Hepatocyte (in vitro differentiated cells): ENCODE results near the gene SNED1. TPM values are rescaled to one million over a fixed set of nuclear protein-coding genes. Genes with fewer than 3 reads are reported as not detected.

ENCODE experiments used
- DNase-seq: peaks from one replicate; pipeline ENCODE4 v3.0.0-alpha.2; 2016; ENCODE audit warnings: low spot score
- H2AFZ ChIP-seq: fragments of 200-600 bp; sonication (generic); 2 replicates; pipeline ENCODE4 v1.6.0; 2016; ENCODE audit warnings: antibody characterized with exemption, mild to moderate bottlenecking
- H3K27ac ChIP-seq: fragments of 200-600 bp; sonication (generic); 2 replicates; pipeline ENCODE4 v1.5.1; 2016; ENCODE audit warnings: mild to moderate bottlenecking
- H3K27me3 ChIP-seq: fragments of 200-600 bp; sonication (generic); 2 replicates; pipeline ENCODE4 v1.6.1; 2016
- H3K36me3 ChIP-seq: fragments of 200-600 bp; sonication (generic); replicated peaks from 2 replicates; pipeline ENCODE4 v1.5.1; 2016; ENCODE audit warnings: low read depth; ENCODE audit not compliant: insufficient read depth
- H3K4me1 ChIP-seq: fragments of 200-600 bp; sonication (generic); 2 replicates; pipeline ENCODE4 v1.5.1; 2016; ENCODE audit warnings: mild to moderate bottlenecking, moderate library complexity; ENCODE audit not compliant: insufficient read depth
- H3K4me2 ChIP-seq: fragments of 200-600 bp; sonication (generic); 2 replicates; pipeline ENCODE4 v1.6.0; 2016
- H3K4me3 ChIP-seq: fragments of 200-600 bp; sonication (generic); 2 replicates; pipeline ENCODE4 v1.5.1; 2016; ENCODE audit warnings: mild to moderate bottlenecking
- H3K79me2 ChIP-seq: fragments of 200-600 bp; sonication (generic); 2 replicates; pipeline ENCODE4 v1.6.0; 2017; ENCODE audit warnings: mild to moderate bottlenecking
- H3K9me2 ChIP-seq: fragments of 200-600 bp; sonication (generic); replicated peaks from 2 replicates; pipeline ENCODE4 v1.6.0; 2017; ENCODE audit warnings: mild to moderate bottlenecking; ENCODE audit not compliant: insufficient read depth
- H3K9me3 ChIP-seq: fragments of 200-600 bp; sonication (generic); 2 replicates; pipeline ENCODE4 v1.5.1; 2016; ENCODE audit warnings: low read depth, mild to moderate bottlenecking
- H4K20me1 ChIP-seq: fragments of 200-600 bp; sonication (generic); 2 replicates; pipeline ENCODE4 v1.6.0; 2016; ENCODE audit warnings: mild to moderate bottlenecking; ENCODE audit not compliant: insufficient read depth, poor library complexity, severe bottlenecking
- EZH2 ChIP-seq: fragments of 200-600 bp; sonication (generic); IDR thresholded peaks from 2 replicates; pipeline ENCODE4 v1.6.1; 2016; ENCODE audit warnings: antibody characterized with exemption, mild to moderate bottlenecking, borderline replicate concordance
- EZH2phosphoT487 ChIP-seq: fragments of 200-600 bp; sonication (generic); IDR thresholded peaks from one replicate; pipeline ENCODE4 v1.6.1; 2018; ENCODE audit warnings: antibody characterized with exemption, mild to moderate bottlenecking, low read depth, moderate library complexity; ENCODE audit not compliant: unreplicated experiment, severe bottlenecking
- WGBS: methylation state at CpG from one replicate; pipeline ENCODE4 v1.1.6; 2016; ENCODE audit warnings: low lambda C conversion rate; ENCODE audit errors: missing lambda C conversion rate; 5-methylcytosine and 5-hydroxymethylcytosine counted together
- polyA plus RNA-seq: library from polyadenylated mRNA; unstranded; fragments of >200 nt; fragmentation: Nextera tagmentation; extraction: Ambion mirVana; gene quantifications from 2 replicates; pipeline ENCODE4 v1.2.1, GENCODE V29; 2016
- total RNA-seq: library from RNA; depleted of rRNA; stranded (reverse); fragments of >200 nt; gene quantifications from 2 replicates; pipeline ENCODE4 v1.2.3, GENCODE V29; 2014
- TF ChIP-seq, protein P1 (sequence below): fragments of 200-600 bp; sonication (generic); IDR thresholded peaks from 2 replicates; pipeline ENCODE4 v1.5.1; 2016; ENCODE audit warnings: antibody characterized with exemption, mild to moderate bottlenecking; ENCODE audit not compliant: poor library complexity

Gene SNED1
- total and polyA plus RNA-seq, 2 experiments from 2014 or later = 4.6 to 6.5 TPM

DNA sequence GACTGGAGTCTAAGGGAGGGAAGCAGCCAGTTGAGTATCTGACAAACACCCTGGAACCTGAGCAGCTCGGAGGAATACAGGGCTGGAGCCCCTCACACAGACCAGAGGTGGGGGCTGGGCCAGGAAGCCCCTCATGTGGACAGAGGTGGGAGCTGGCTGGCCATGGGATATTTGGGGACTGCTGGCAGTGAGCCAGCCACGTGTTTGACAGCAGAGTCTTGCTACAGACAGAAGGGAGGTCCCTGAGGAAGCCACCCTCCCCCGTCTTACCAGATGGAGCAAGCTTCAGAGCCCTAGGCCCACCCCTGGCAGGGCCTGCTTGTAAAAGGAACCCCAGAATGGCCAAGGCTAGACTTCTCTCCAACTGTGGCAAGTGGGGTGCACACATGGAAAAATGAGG lies 107.2 kb downstream of the SNED1 start:
- no peak for DNase-seq
- TF ChIP-seq EZH2phosphoT487 = no peak
- TF ChIP-seq EZH2 = no peak
- TF ChIP-seq, protein P1, sequence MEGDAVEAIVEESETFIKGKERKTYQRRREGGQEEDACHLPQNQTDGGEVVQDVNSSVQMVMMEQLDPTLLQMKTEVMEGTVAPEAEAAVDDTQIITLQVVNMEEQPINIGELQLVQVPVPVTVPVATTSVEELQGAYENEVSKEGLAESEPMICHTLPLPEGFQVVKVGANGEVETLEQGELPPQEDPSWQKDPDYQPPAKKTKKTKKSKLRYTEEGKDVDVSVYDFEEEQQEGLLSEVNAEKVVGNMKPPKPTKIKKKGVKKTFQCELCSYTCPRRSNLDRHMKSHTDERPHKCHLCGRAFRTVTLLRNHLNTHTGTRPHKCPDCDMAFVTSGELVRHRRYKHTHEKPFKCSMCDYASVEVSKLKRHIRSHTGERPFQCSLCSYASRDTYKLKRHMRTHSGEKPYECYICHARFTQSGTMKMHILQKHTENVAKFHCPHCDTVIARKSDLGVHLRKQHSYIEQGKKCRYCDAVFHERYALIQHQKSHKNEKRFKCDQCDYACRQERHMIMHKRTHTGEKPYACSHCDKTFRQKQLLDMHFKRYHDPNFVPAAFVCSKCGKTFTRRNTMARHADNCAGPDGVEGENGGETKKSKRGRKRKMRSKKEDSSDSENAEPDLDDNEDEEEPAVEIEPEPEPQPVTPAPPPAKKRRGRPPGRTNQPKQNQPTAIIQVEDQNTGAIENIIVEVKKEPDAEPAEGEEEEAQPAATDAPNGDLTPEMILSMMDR = no peak
- 75% methylated on average over 3 of the region's 3 CpGs for WGBS
- no peaks in the 10 kb centered on the region for H3K9me3 ChIP-seq
- H3K79me2 ChIP-seq = peaks cover 24% of the 10 kb centered on the region
- H3K27me3 ChIP-seq = no peaks in the 10 kb centered on the region
- H3K9me2 ChIP-seq = no peaks in the 10 kb centered on the region
- H3K36me3 ChIP-seq = no peaks in the 10 kb centered on the region
- peaks cover 13% of the 10 kb centered on the region for H3K4me1 ChIP-seq
- H3K27ac ChIP-seq = no peak overlapping the region
- no peak overlapping the region for H3K4me2 ChIP-seq
- H4K20me1 ChIP-seq = no peaks in the 10 kb centered on the region
- no peak overlapping the region for H3K4me3 ChIP-seq
- no peak overlapping the region for H2AFZ ChIP-seq

DNA sequence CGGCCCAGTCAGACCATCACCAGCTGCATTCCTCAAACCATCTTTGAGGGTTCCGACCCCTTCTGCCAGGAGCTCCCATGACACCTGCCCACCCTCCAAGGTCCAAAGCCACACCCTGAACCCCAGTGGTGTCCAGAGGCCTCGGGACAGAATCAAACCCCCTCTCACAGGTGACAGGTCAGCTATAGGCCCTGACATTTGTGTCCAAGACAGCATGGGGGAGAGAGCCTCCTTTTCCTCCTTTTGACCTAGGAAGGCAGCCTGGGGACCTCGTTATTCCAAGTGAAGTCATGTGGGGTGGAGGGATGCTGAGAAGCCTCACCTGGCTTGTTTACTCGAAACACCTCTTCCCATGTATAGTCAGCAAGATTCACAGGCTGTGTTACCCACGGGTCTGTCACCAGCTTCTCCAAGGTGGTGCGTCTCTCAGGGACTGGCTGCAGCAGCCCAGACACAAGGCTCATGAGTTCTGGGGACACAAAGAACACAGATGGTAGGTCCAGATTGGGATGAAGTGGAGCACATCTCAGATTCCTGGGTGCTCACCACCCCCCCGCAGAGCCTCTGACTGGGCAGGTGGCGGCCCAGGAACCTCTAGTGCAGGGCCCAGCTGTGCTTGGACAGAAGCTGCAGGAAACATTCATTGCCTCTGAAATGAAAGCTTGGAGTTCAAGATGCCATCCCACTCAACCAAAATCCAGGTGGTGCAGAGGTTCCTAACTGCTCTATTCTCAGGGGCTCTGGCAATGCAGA lies 108.8 kb downstream of the SNED1 start:
- Histone ChIP-seq H3K79me2 (peaks cover 11% of the 10 kb centered on the region), H3K36me3 (no peaks in the 10 kb centered on the region), H3K27ac (no peak overlapping the region), H3K4me1 (peaks cover 8% of the 10 kb centered on the region), H3K9me2 (no peaks in the 10 kb centered on the region), H2AFZ (no peak overlapping the region), H3K4me3 (no peak overlapping the region), H3K9me3 (no peaks in the 10 kb centered on the region), H3K27me3 (no peaks in the 10 kb centered on the region), H3K4me2 (no peak overlapping the region), H4K20me1 (no peaks in the 10 kb centered on the region)
- 92% methylated on average over 9 of the region's 9 CpGs for WGBS
- TF ChIP-seq EZH2 (no peak), EZH2phosphoT487 (no peak)
- TF ChIP-seq, protein P1 = no peak
- no peak for DNase-seq

DNA sequence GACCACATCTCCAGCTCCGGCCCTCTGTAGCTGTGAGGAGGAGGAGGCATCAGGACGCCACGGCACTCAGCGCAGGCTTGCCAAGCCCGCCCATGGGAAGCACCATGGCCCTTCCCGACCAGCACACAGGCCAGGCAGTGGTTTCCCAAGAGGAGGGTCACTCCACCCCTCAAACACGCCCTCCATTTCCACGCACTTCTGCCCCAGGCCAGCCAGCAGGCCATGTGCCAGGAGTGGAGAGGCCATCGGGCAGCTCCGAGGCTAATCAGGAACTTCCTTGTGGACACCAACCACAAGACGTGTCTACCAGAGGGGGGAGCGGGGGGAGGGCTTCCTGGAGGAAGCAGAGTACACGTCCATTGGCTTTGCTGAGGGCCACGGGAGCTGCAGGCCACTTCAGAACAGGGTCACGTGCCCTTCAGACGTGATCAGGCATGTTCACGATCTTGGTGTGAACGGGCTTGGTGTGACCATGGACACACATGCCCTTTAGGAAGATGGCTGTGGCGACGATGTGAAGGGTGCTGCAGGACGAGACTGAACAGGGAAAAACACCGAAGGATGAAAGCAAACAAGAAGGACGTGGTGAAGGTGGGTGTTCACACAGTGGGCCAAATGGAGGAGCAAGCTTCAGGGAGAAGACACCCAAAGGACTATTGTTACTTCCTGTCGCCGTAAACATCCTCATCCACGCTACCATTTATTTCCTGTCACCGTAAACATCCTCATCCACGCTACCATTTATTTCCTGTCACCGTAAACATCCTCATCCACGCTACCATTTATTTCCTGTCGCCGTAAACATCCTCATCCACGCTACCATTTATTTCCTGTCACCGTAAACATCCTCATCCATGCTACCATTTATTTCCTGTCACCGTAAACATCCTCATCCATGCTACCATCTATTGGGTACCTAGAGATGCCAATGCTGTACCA lies 110.1 kb downstream of the SNED1 start:
- no peak overlapping the region for H3K4me3 ChIP-seq
- H3K27ac ChIP-seq = no peak overlapping the region

More for the DNA sequence above, 110.1 kb downstream of the SNED1 start:
- peaks cover 2% of the 10 kb centered on the region for H3K4me1 ChIP-seq
- no peak overlapping the region for H2AFZ ChIP-seq
- no peaks in the 10 kb centered on the region for H3K36me3 ChIP-seq
- no peaks in the 10 kb centered on the region for H3K9me2 ChIP-seq
- peaks cover 5% of the 10 kb centered on the region for H3K79me2 ChIP-seq
- H3K27me3 ChIP-seq = no peaks in the 10 kb centered on the region
- no peak for DNase-seq
- WGBS = 96% methylated on average over 35 of the region's 35 CpGs
- H3K9me3 ChIP-seq = no peaks in the 10 kb centered on the region
- TF ChIP-seq, protein P1 = no peak
- no peak for TF ChIP-seq EZH2phosphoT487
- no peak for TF ChIP-seq EZH2
- H3K4me2 ChIP-seq = no peak overlapping the region
- H4K20me1 ChIP-seq = no peaks in the 10 kb centered on the region
